SK-N-SH treated with all-trans-retinoic acid at 6 μM for 48 hours (cell line): ENCODE measurements around the gene ADCY9.
"Not testable (repeated sequence)": the region's sequence is repeated elsewhere in the genome, so short reads cannot be mapped to it uniquely, and the experiment has no call there.

Source experiments
- ATAC-seq: fragments of 200-7000 bp; cut with Tn5 transposase; 3 replicates; pipeline ENCODE4 v1.9.1; 2020; ENCODE audit warnings: mild to moderate bottlenecking, moderate library complexity
- ARNTL ChIP-seq: fragments of 450-650 bp; formaldehyde crosslinking; IDR thresholded peaks from 2 replicates; pipeline ENCODE4 v1.5.0; 2020; ENCODE audit warnings: low read depth, mild to moderate bottlenecking, moderate library complexity, borderline replicate concordance
- BACH2 ChIP-seq: fragments of 250-450 bp; sonication (Bioruptor Pico); IDR thresholded peaks from 2 replicates; pipeline ENCODE4 v1.9.0; 2021; ENCODE audit warnings: mild to moderate bottlenecking, borderline replicate concordance
- CREB5 ChIP-seq: fragments of 250-450 bp; sonication (Bioruptor Pico); IDR thresholded peaks from 2 replicates; pipeline ENCODE4 v1.5.1; 2020; ENCODE audit warnings: low read depth, mild to moderate bottlenecking, moderate library complexity
- CSDC2 ChIP-seq: fragments of 250-450 bp; sonication (Bioruptor Pico); IDR thresholded peaks from 2 replicates; pipeline ENCODE4 v1.5.0; 2020; ENCODE audit warnings: mild to moderate bottlenecking, moderate library complexity
- CSRNP3 ChIP-seq: fragments of 250-450 bp; sonication (Bioruptor Pico); IDR thresholded peaks from 2 replicates; pipeline ENCODE4 v1.5.1; 2021; ENCODE audit warnings: mild to moderate bottlenecking, moderate library complexity
- GLIS3 ChIP-seq: fragments of 250-450 bp; sonication (Bioruptor Pico); IDR thresholded peaks from 2 replicates; pipeline ENCODE4 v1.5.0; 2020; ENCODE audit warnings: mild to moderate bottlenecking, moderate library complexity
- ISL1 ChIP-seq: fragments of 250-450 bp; sonication (Bioruptor Pico); IDR thresholded peaks from 2 replicates; pipeline ENCODE4 v2.1.2; 2022; ENCODE audit warnings: mild to moderate bottlenecking, moderate library complexity
- OSR1 ChIP-seq: fragments of 250-450 bp; sonication (Bioruptor Pico); IDR thresholded peaks from 2 replicates; pipeline ENCODE4 v1.8.0; 2022; ENCODE audit warnings: moderate library complexity, mild to moderate bottlenecking, inconsistent platforms
- PATZ1 ChIP-seq: fragments of 250-450 bp; sonication (Bioruptor Pico); IDR thresholded peaks from 2 replicates; pipeline ENCODE4 v1.8.0; 2020; ENCODE audit warnings: mild to moderate bottlenecking, moderate library complexity, borderline replicate concordance
- POU6F1 ChIP-seq: fragments of 250-450 bp; sonication (Bioruptor Pico); IDR thresholded peaks from 2 replicates; pipeline ENCODE4 v1.8.0; 2021; ENCODE audit warnings: low read depth, mild to moderate bottlenecking, moderate library complexity, borderline replicate concordance
- PPARA ChIP-seq: fragments of 250-450 bp; sonication (Bioruptor Pico); IDR thresholded peaks from 2 replicates; pipeline ENCODE4 v1.5.0; 2020; ENCODE audit warnings: mild to moderate bottlenecking, borderline replicate concordance
- RARB ChIP-seq: fragments of 250-450 bp; sonication (Bioruptor Pico); IDR thresholded peaks from 2 replicates; pipeline ENCODE4 v1.8.0; 2021; ENCODE audit warnings: mild to moderate bottlenecking, moderate library complexity
- SNAI2 ChIP-seq: fragments of 250-450 bp; sonication (Bioruptor Pico); IDR thresholded peaks from 2 replicates; pipeline ENCODE4 v1.5.0; 2020; ENCODE audit warnings: mild to moderate bottlenecking, moderate library complexity
- TCF4 ChIP-seq: fragments of 250-450 bp; sonication (Bioruptor Pico); IDR thresholded peaks from 2 replicates; pipeline ENCODE4 v1.8.0; 2021; ENCODE audit warnings: mild to moderate bottlenecking, moderate library complexity, borderline replicate concordance
- TOX ChIP-seq: fragments of 250-450 bp; sonication (Bioruptor Pico); IDR thresholded peaks from 2 replicates; pipeline ENCODE4 v1.8.0; 2021; ENCODE audit warnings: mild to moderate bottlenecking, moderate library complexity, borderline replicate concordance
- TSHZ2 ChIP-seq: fragments of 250-450 bp; sonication (Bioruptor Pico); IDR thresholded peaks from 2 replicates; pipeline ENCODE4 v1.5.0; 2020; ENCODE audit warnings: mild to moderate bottlenecking, moderate library complexity
- ZC3H10 ChIP-seq: fragments of 250-450 bp; sonication (Bioruptor Pico); IDR thresholded peaks from 2 replicates; pipeline ENCODE4 v1.5.1; 2021; ENCODE audit warnings: mild to moderate bottlenecking, moderate library complexity
- ZFP3 ChIP-seq: fragments of 250-450 bp; sonication (Bioruptor Pico); IDR thresholded peaks from 2 replicates; pipeline ENCODE4 v1.5.0; 2020; ENCODE audit warnings: mild to moderate bottlenecking, moderate library complexity
- ZFP30 ChIP-seq: fragments of 450-650 bp; formaldehyde crosslinking; IDR thresholded peaks from 2 replicates; pipeline ENCODE4 v1.5.0; 2022; ENCODE audit warnings: mild to moderate bottlenecking, moderate library complexity
- ZNF565 ChIP-seq: fragments of 450-650 bp; formaldehyde crosslinking; conservative IDR thresholded peaks from 2 replicates; pipeline ENCODE4 v1.5.0; 2020; ENCODE audit warnings: low read depth, mild to moderate bottlenecking, moderate library complexity
- ZNF70 ChIP-seq: fragments of 450-650 bp; formaldehyde crosslinking; IDR thresholded peaks from 2 replicates; pipeline ENCODE4 v1.5.0; 2020; ENCODE audit warnings: mild to moderate bottlenecking, moderate library complexity
- ZNF8 ChIP-seq: fragments of 450-650 bp; formaldehyde crosslinking; IDR thresholded peaks from 2 replicates; pipeline ENCODE4 v1.5.0; 2020; ENCODE audit warnings: mild to moderate bottlenecking, moderate library complexity

Gene ADCY9

GRCh38 chr16:4038448-4038847 is 77.8 kb downstream of the ADCY9 start:
- TF ChIP-seq SNAI2 (CRISPR knock-in tag) (no peak), RARB (CRISPR knock-in tag) (no peak), PATZ1 (CRISPR knock-in tag) (no peak), ISL1 (CRISPR knock-in tag) (no peak), OSR1 (CRISPR knock-in tag) (no peak), ARNTL (CRISPR knock-in tag) (no peak), ZNF8 (CRISPR knock-in tag) (no peak), CSDC2 (no peak), GLIS3 (CRISPR knock-in tag) (no peak), PPARA (no peak), CSRNP3 (no peak), TSHZ2 (no peak), ZFP3 (CRISPR knock-in tag) (no peak), ZFP30 (CRISPR knock-in tag) (no peak), TOX (no peak), CREB5 (no peak)
- no peak for ATAC-seq

- not testable (repeated sequence) for ATAC-seq
These were observed 79.3 kb downstream of the ADCY9 start for GRCh38 chr16:4036952-4037351.

GRCh38 chr16:4034963-4035362 is 81.3 kb downstream of the ADCY9 start:
- TF ChIP-seq POU6F1 (CRISPR knock-in tag), result no peak
- no peak for ATAC-seq

- TF ChIP-seq RARB (CRISPR knock-in tag), result no peak
- TF ChIP-seq ZNF70 (CRISPR knock-in tag), result no peak
- TF ChIP-seq ZNF565, result no peak
- no peak for TF ChIP-seq ZFP3 (CRISPR knock-in tag)
- TF ChIP-seq ZC3H10 (CRISPR knock-in tag), result no peak
- no peak for TF ChIP-seq ISL1 (CRISPR knock-in tag)
- no peak for TF ChIP-seq PATZ1 (CRISPR knock-in tag)
- no peak for TF ChIP-seq ZFP30 (CRISPR knock-in tag)
- TF ChIP-seq CREB5, result no peak
- TF ChIP-seq ARNTL (CRISPR knock-in tag), result no peak
- no peak for TF ChIP-seq BACH2 (CRISPR knock-in tag)
- no peak for TF ChIP-seq TCF4 (CRISPR knock-in tag)
- no peak for ATAC-seq
These were observed 82.3 kb downstream of the ADCY9 start for GRCh38 chr16:4033951-4034350.
